Measurements from ENCODE around the gene RFX8.

RFX8 gene

GRCh38 chr2:101405351-101405899 is 69.5 kb downstream of the RFX8 start:
- TF ChIP-seq CTCF (IDR thresholded peaks at IDR 0.05; ENCODE audit: borderline replicate concordance, extremely low read depth, low read length, poor library complexity, severe bottlenecking) = no peak
- TF ChIP-seq EZH2 (IDR thresholded peaks at IDR 0.05; ENCODE audit: borderline replicate concordance, low read depth, low read length, severe bottlenecking) = no peak
- H3K9ac ChIP-seq (ENCODE audit: low read depth, low read length) = no peak overlapping the region
- H4K20me1 ChIP-seq (ENCODE audit: insufficient read depth, low read length) = no peaks in the 10 kb centered on the region
- H3K27ac ChIP-seq (ENCODE audit: low read length) = no peak overlapping the region
- no peak overlapping the region for H3K4me3 ChIP-seq (ENCODE audit: low read depth in 1 of 2, low read length in 2 of 2)
- H3K4me2 ChIP-seq (ENCODE audit: insufficient read depth, low read length) = no peak overlapping the region
- no peaks in the 10 kb centered on the region for H3K27me3 ChIP-seq (ENCODE audit: insufficient read depth, low read length, poor library complexity)
- H3K4me1 ChIP-seq (ENCODE audit: insufficient read depth, low read length) = no peaks in the 10 kb centered on the region
- no peak overlapping the region for H2AFZ ChIP-seq (ENCODE audit: low read depth, low read length)
- no peaks in the 10 kb centered on the region for H3K9me3 ChIP-seq (ENCODE audit: insufficient read depth, low read length, severe bottlenecking)
- DNase-seq (no peak), ATAC-seq (ENCODE audit: insufficient read depth, low read depth) (no peak)
- peaks cover 27% of the 10 kb centered on the region for H3K36me3 ChIP-seq (ENCODE audit: insufficient read depth, low read length)
- no peaks in the 10 kb centered on the region for H3K79me2 ChIP-seq (ENCODE audit: insufficient read depth, low read length)

- Histone ChIP-seq H3K4me1 (ENCODE audit: insufficient read depth, low read length) (no peaks in the 10 kb centered on the region), H3K79me2 (ENCODE audit: insufficient read depth, low read length) (no peaks in the 10 kb centered on the region), H3K9ac (ENCODE audit: low read depth, low read length) (no peak overlapping the region), H2AFZ (ENCODE audit: low read depth, low read length) (no peak overlapping the region), H3K27me3 (ENCODE audit: insufficient read depth, low read length, poor library complexity) (no peaks in the 10 kb centered on the region), H3K36me3 (ENCODE audit: insufficient read depth, low read length) (peaks cover 23% of the 10 kb centered on the region), H3K9me3 (ENCODE audit: insufficient read depth, low read length, severe bottlenecking) (no peaks in the 10 kb centered on the region), H4K20me1 (ENCODE audit: insufficient read depth, low read length) (no peaks in the 10 kb centered on the region), H3K4me2 (ENCODE audit: insufficient read depth, low read length) (no peak overlapping the region), H3K4me3 (ENCODE audit: low read depth in 1 of 2, low read length in 2 of 2) (no peak overlapping the region), H3K27ac (ENCODE audit: low read length) (no peak overlapping the region)
- no peak for ATAC-seq (ENCODE audit: insufficient read depth, low read depth)
- no peak for DNase-seq
- TF ChIP-seq EZH2 (IDR thresholded peaks at IDR 0.05; ENCODE audit: borderline replicate concordance, low read depth, low read length, severe bottlenecking) (no peak), CTCF (IDR thresholded peaks at IDR 0.05; ENCODE audit: borderline replicate concordance, extremely low read depth, low read length, poor library complexity, severe bottlenecking) (no peak)
Observed at GRCh38 chr2:101403745-101404144, 71.2 kb downstream of the RFX8 start.

- H3K79me2 ChIP-seq (ENCODE audit: insufficient read depth, low read length) = no peaks in the 10 kb centered on the region
- no peak overlapping the region for H3K4me2 ChIP-seq (ENCODE audit: insufficient read depth, low read length)
- ATAC-seq (ENCODE audit: insufficient read depth, low read depth) (no peak), DNase-seq (no peak)
- H3K4me1 ChIP-seq (ENCODE audit: insufficient read depth, low read length) = no peaks in the 10 kb centered on the region
- H3K4me3 ChIP-seq (ENCODE audit: low read depth in 1 of 2, low read length in 2 of 2) = no peak overlapping the region
- no peaks in the 10 kb centered on the region for H4K20me1 ChIP-seq (ENCODE audit: insufficient read depth, low read length)
- no peak overlapping the region for H3K9ac ChIP-seq (ENCODE audit: low read depth, low read length)
- H3K27me3 ChIP-seq (ENCODE audit: insufficient read depth, low read length, poor library complexity) = no peaks in the 10 kb centered on the region
- H3K36me3 ChIP-seq (ENCODE audit: insufficient read depth, low read length) = peaks cover 23% of the 10 kb centered on the region
- H3K9me3 ChIP-seq (ENCODE audit: insufficient read depth, low read length, severe bottlenecking) = no peaks in the 10 kb centered on the region
- H3K27ac ChIP-seq (ENCODE audit: low read length) = no peak overlapping the region; the same call in 1 of the 2 replicates
- TF ChIP-seq EZH2 (IDR thresholded peaks at IDR 0.05; ENCODE audit: borderline replicate concordance, low read depth, low read length, severe bottlenecking) (no peak), CTCF (IDR thresholded peaks at IDR 0.05; ENCODE audit: borderline replicate concordance, extremely low read depth, low read length, poor library complexity, severe bottlenecking) (no peak)
- H2AFZ ChIP-seq (ENCODE audit: low read depth, low read length) = no peak overlapping the region
Observed at GRCh38 chr2:101402630-101403029, 72.3 kb downstream of the RFX8 start.

GRCh38 chr2:101401906-101402305 is 73.0 kb downstream of the RFX8 start:
- no peak overlapping the region for H3K9ac ChIP-seq (ENCODE audit: low read depth, low read length)
- ATAC-seq (ENCODE audit: insufficient read depth, low read depth) = no peak
- H3K4me3 ChIP-seq (ENCODE audit: low read depth in 1 of 2, low read length in 2 of 2) = no peak overlapping the region
- no peaks in the 10 kb centered on the region for H3K9me3 ChIP-seq (ENCODE audit: insufficient read depth, low read length, severe bottlenecking)
- H3K27ac ChIP-seq (ENCODE audit: low read length) = no peak overlapping the region
- no peaks in the 10 kb centered on the region for H3K4me1 ChIP-seq (ENCODE audit: insufficient read depth, low read length)
- H3K79me2 ChIP-seq (ENCODE audit: insufficient read depth, low read length) = no peaks in the 10 kb centered on the region
- TF ChIP-seq EZH2 (IDR thresholded peaks at IDR 0.05; ENCODE audit: borderline replicate concordance, low read depth, low read length, severe bottlenecking) (no peak), CTCF (IDR thresholded peaks at IDR 0.05; ENCODE audit: borderline replicate concordance, extremely low read depth, low read length, poor library complexity, severe bottlenecking) (no peak)
- H3K4me2 ChIP-seq (ENCODE audit: insufficient read depth, low read length) = no peak overlapping the region
- H3K27me3 ChIP-seq (ENCODE audit: insufficient read depth, low read length, poor library complexity) = no peaks in the 10 kb centered on the region
- no peaks in the 10 kb centered on the region for H4K20me1 ChIP-seq (ENCODE audit: insufficient read depth, low read length)
- peaks cover 23% of the 10 kb centered on the region for H3K36me3 ChIP-seq (ENCODE audit: insufficient read depth, low read length)
- DNase-seq = no peak
- no peak overlapping the region for H2AFZ ChIP-seq (ENCODE audit: low read depth, low read length)

Data from DND-41 (cell line).